HG03571 (cell line): Measurements from ENCODE around the gene MID2.
"Not testable (repeated sequence)": the region's sequence is repeated elsewhere in the genome, so short reads cannot be mapped to it uniquely, and the experiment has no call there.

ENCODE experiments used
- ATAC-seq: cut with Tn5 transposase; IDR thresholded peaks from one replicate; pipeline ENCODE4 v1.9.1; 2021; ENCODE audit not compliant: unreplicated experiment

The MID2 gene

DNA sequence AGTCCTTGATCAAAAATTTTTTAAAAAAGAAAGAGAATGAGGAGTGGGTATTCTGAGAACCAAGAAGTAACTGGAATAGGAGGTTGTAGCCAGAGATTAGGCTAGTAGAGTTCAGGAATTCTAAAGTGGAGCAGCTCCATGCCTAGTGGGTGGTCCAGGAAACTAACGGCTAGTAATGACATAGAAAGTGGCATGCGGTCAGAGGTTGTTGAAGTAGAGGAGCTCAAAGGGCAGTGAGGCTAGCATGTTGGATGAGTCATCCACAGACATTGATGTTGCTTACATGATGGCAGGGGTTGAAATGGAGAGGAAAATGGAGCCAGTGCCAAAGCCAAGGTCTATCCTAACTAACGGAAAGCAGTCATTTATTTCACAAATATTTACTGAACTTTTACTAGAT lies 114.4 kb downstream of the MID2 start:
- ATAC-seq: no peak

DNA sequence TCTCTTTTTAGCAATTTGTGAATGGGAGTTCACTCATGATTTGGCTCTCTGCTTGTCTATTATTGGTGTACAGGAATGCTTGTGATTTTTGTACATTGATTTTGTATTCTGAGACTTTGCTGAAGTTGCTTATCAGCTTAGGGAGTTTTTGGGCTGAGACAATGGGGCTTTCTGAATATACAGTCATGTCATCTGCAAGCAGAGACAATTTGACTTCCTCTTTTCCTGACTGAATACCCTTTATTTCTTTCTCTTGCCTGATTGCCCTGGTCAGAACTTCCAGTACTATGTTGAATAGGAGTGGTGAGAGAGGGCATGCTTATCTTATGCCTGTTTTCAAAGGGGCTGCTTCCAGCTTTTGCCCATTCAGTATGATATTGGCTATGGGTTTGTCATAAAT lies 129.7 kb downstream of the MID2 start:
- not testable (repeated sequence) for ATAC-seq

- peak; percentile 81 for ATAC-seq
These were observed 143.0 kb downstream of the MID2 start for GRCh38 chrX:107968623-107969022.

DNA sequence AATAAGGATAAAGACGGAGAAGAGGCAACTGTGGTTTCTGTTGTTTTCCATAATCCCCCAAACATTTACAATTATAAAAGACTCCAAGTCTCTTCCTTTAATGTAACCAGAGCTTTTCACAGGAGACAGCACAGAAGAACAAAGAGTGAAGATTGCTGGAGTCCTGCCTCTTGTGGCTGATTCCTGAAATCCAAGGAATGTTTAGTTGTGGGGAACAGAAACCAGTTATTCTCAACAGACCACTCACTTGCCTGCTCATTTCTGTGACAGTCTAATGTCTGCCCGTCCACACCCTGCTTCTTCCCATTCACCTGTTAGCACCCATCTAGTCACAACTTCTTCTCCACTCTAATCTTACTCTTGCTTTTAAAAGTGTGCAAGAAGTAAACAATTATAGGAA lies 144.4 kb downstream of the MID2 start:
- no peak for ATAC-seq

DNA sequence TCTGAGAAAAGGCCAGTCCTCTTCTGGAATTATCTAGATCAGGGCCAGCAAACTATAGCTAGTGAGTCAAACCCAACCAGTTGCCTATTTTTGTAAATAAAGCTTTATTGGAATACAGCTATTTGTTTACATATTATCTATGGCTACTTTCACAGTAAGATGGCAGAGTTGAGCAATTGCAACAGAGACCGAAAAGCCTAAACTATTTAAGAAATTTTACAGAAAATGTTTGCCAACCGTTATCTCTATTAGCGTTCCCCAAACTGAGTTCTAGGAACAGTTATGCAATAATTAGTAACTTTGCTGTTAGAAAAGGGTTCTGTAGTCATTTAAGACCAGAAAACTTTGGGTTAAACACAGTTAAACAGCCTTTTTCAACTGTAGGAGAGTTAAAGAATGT lies 146.0 kb downstream of the MID2 start:
- no peak for ATAC-seq
